ENCODE results near the gene PRICKLE2.

PRICKLE2 gene

GRCh38 chr3:64125561-64125960 is 99.7 kb downstream of the PRICKLE2 start:
- Histone ChIP-seq H3K27ac (no peak overlapping the region), H3K4me3 (no peak overlapping the region)
- no peak for DNase-seq (ENCODE audit: low spot score)
- TF ChIP-seq CTCF (IDR thresholded peaks at IDR 0.05) = no peak

- TF ChIP-seq CTCF (IDR thresholded peaks at IDR 0.05) = no peak
- no peak overlapping the region for H3K27ac ChIP-seq
- DNase-seq (ENCODE audit: low spot score) = no peak
Measured at GRCh38 chr3:64123931-64124330, 101.3 kb downstream of the PRICKLE2 start.

GRCh38 chr3:64122476-64122875 is 102.8 kb downstream of the PRICKLE2 start:
- DNase-seq (ENCODE audit: low spot score) = no peak
- H3K4me3 ChIP-seq = no peak overlapping the region
- no peak overlapping the region for H3K27ac ChIP-seq
- TF ChIP-seq CTCF (IDR thresholded peaks at IDR 0.05) = no peak

More at GRCh38 chr3:64123931-64124330, 101.3 kb downstream of the PRICKLE2 start:
- H3K4me3 ChIP-seq = no peak overlapping the region

GRCh38 chr3:64121750-64122311 is 103.4 kb downstream of the PRICKLE2 start:
- no peak overlapping the region for H3K27ac ChIP-seq
- no peak for DNase-seq (ENCODE audit: low spot score)
- no peak overlapping the region for H3K4me3 ChIP-seq
- no peak for TF ChIP-seq CTCF (IDR thresholded peaks at IDR 0.05)

GRCh38 chr3:64120876-64121275 is 104.4 kb downstream of the PRICKLE2 start:
- TF ChIP-seq CTCF (IDR thresholded peaks at IDR 0.05) = no peak
- no peak overlapping the region for H3K27ac ChIP-seq
- no peak overlapping the region for H3K4me3 ChIP-seq
- no peak for DNase-seq (ENCODE audit: low spot score)

- H3K27ac ChIP-seq = no peak overlapping the region
- H3K4me3 ChIP-seq = no peak overlapping the region
- DNase-seq (ENCODE audit: low spot score) = no peak
- TF ChIP-seq CTCF (IDR thresholded peaks at IDR 0.05) = no peak
Measured at GRCh38 chr3:64117483-64117882, 107.8 kb downstream of the PRICKLE2 start.

GRCh38 chr3:64114651-64115050 is 110.6 kb downstream of the PRICKLE2 start:
- DNase-seq (ENCODE audit: low spot score) = no peak
- Histone ChIP-seq H3K27ac (no peak overlapping the region), H3K4me3 (no peak overlapping the region)
- TF ChIP-seq CTCF (IDR thresholded peaks at IDR 0.05) = no peak

Data from coronary artery (tissue), 2 donors.